ENCODE data around the gene ELMOD1. TPM values are rescaled to one million over a fixed set of nuclear protein-coding genes. Genes with fewer than 3 reads are reported as not detected.
A peak's percentile ranks its signal among the peaks of the same experiment; 100 is the strongest.

Gene ELMOD1
- total RNA-seq, 3 donors from 2014 or later (not counting 1 experiment from before 2014, with no cell fraction given) = not detected

- peaks cover 22% of the 10 kb centered on the region for H3K4me1 ChIP-seq (ENCODE audit: control insufficient read depth, insufficient read depth, low read length)
- H3K27ac ChIP-seq (ENCODE audit: low read length) = no peak overlapping the region
- peaks cover 53 to 87% of the 10 kb centered on the region in 2 donors for H3K27me3 Mint-ChIP-seq (ENCODE audit: low read depth in 2 of 2)
- H3K27me3 ChIP-seq (ENCODE audit: control insufficient read depth, insufficient read depth, low read length) = peaks cover 38% of the 10 kb centered on the region
- H3K36me3 ChIP-seq (ENCODE audit: control insufficient read depth, insufficient read depth, low read length) = no peaks in the 10 kb centered on the region
- H3K9me3 Mint-ChIP-seq = no peaks in the 10 kb centered on the region
- WGBS (ENCODE audit: insufficient coverage) = 90% methylated on average over 5 of the region's 5 CpGs
- H3K27ac Mint-ChIP-seq = no peak overlapping the region
- TF ChIP-seq, protein P1, sequence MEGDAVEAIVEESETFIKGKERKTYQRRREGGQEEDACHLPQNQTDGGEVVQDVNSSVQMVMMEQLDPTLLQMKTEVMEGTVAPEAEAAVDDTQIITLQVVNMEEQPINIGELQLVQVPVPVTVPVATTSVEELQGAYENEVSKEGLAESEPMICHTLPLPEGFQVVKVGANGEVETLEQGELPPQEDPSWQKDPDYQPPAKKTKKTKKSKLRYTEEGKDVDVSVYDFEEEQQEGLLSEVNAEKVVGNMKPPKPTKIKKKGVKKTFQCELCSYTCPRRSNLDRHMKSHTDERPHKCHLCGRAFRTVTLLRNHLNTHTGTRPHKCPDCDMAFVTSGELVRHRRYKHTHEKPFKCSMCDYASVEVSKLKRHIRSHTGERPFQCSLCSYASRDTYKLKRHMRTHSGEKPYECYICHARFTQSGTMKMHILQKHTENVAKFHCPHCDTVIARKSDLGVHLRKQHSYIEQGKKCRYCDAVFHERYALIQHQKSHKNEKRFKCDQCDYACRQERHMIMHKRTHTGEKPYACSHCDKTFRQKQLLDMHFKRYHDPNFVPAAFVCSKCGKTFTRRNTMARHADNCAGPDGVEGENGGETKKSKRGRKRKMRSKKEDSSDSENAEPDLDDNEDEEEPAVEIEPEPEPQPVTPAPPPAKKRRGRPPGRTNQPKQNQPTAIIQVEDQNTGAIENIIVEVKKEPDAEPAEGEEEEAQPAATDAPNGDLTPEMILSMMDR (IDR thresholded peaks at IDR 0.05) = no peak
- no peaks in the 10 kb centered on the region for H3K9me3 ChIP-seq (ENCODE audit: control insufficient read depth, insufficient read depth, low read length)
- H3K4me3 ChIP-seq (ENCODE audit: low read length) = no peak overlapping the region
- no peak for DNase-seq
- no peak for ATAC-seq
- no peaks in the 10 kb centered on the region for H3K36me3 Mint-ChIP-seq
- intact Hi-C loops (cut with micrococcal nuclease) = no loop called here
- H3K4me3 Mint-ChIP-seq = no peak overlapping the region
- peaks cover 21 to 24% of the 10 kb centered on the region in 2 donors for H3K4me1 Mint-ChIP-seq
Observed at GRCh38 chr11:107587306-107587979, 3.5 kb upstream of the ELMOD1 start.

DNA sequence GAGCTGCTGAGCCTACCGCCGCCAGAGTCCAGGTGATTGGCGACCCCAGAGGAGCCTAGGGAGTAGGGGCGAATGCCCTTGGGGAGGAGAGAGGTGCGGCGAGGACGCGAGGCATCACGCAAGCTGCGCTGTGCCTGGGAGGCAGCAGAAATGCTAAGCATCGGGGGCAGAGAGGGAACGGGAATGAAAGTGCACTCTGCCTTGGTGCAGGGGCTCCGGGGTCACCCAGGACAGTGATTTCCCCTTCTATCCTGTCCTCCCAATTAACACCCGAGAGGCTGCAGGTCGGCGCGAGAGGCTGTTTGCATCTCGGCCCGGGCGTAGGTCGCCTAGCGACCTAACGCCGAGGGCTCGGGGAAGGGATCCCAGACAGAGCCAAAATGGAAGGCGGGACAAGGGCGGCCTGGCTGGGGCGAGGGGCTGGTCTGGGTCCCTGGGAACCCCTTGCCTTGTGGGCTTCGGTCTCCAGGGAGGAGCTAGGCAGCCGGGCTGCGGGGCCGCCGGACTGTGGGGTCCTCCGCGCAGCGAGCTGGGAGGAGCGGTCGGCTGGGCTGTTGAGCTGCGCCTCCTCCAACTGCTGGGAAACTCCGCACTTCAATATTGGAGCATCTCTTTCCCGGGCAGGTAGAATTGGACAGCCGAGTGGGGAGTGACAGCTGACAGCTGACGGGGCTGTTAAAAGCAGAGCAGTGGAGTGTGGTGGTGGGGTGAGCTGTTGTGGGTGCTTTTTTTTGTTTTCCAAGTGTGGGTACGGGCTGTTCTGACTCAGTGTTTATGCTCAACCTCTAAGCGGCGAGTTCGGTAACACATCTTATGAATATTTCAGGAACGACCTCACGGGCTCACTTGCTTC, 657 bp downstream of the ELMOD1 start:
- Histone ChIP-seq H3K4me1 (ENCODE audit: control insufficient read depth, insufficient read depth, low read length) (peaks cover 22% of the 10 kb centered on the region), H3K27me3 (ENCODE audit: control insufficient read depth, insufficient read depth, low read length) (peaks cover 49% of the 10 kb centered on the region), H3K36me3 (ENCODE audit: control insufficient read depth, insufficient read depth, low read length) (no peaks in the 10 kb centered on the region), H3K27ac (ENCODE audit: low read length) (no peak overlapping the region), H3K4me3 (ENCODE audit: low read length) (peak overlapping the region; percentile 19), H3K9me3 (ENCODE audit: control insufficient read depth, insufficient read depth, low read length) (no peaks in the 10 kb centered on the region)
- Mint-ChIP-seq H3K27ac (peak overlapping the region in 1 of 2 donors; percentile 27), H3K27me3 (ENCODE audit: low read depth in 2 of 2) (peaks cover 57 to 78% of the 10 kb centered on the region in 2 donors), H3K4me3 (peak overlapping the region; percentile 82), H3K9me3 (no peaks in the 10 kb centered on the region), H3K36me3 (no peaks in the 10 kb centered on the region), H3K4me1 (peaks cover 24% of the 10 kb centered on the region in 2 donors)
- peak; percentile 12 to 50 (median 34) for ATAC-seq
- peak in 1 of 2 donors; percentile 33 for DNase-seq
- 3% methylated on average over 49 of the region's 49 CpGs for WGBS (ENCODE audit: insufficient coverage)
- intact Hi-C loops (cut with micrococcal nuclease) = no loop called here
- TF ChIP-seq, protein P1 (IDR thresholded peaks at IDR 0.05) = no peak

DNA sequence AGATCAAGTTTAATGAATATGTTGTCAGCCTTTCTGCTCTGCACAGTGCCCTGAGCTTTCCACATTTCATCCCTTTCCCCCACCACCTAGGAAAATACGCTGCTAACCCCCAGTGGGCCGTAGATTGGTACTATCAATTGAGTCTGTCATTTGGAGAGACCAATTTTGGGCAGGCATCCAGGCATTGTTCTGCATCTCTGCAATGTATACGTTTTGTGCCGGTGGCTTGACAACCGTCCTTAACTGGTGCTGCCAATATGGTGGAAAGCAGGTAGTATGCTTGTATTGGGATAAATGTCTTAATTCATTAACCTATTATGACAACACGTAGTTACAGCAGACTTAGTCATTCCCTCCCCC, 1.3 kb downstream of the ELMOD1 start:
- DNase-seq (peak in 1 of 2 donors; percentile 18), ATAC-seq (no peak)
- Histone ChIP-seq H3K27me3 (ENCODE audit: control insufficient read depth, insufficient read depth, low read length) (peaks cover 48% of the 10 kb centered on the region), H3K4me1 (ENCODE audit: control insufficient read depth, insufficient read depth, low read length) (peaks cover 22% of the 10 kb centered on the region), H3K9me3 (ENCODE audit: control insufficient read depth, insufficient read depth, low read length) (no peaks in the 10 kb centered on the region), H3K36me3 (ENCODE audit: control insufficient read depth, insufficient read depth, low read length) (no peaks in the 10 kb centered on the region), H3K27ac (ENCODE audit: low read length) (no peak overlapping the region), H3K4me3 (ENCODE audit: low read length) (no peak overlapping the region)
- Mint-ChIP-seq H3K4me1 (peaks cover 24% of the 10 kb centered on the region in 2 donors), H3K4me3 (peak overlapping the region; percentile 82), H3K9me3 (no peaks in the 10 kb centered on the region), H3K36me3 (no peaks in the 10 kb centered on the region), H3K27me3 (ENCODE audit: low read depth in 2 of 2) (peaks cover 61 to 78% of the 10 kb centered on the region in 2 donors), H3K27ac (no peak overlapping the region)
- intact Hi-C loops (cut with micrococcal nuclease) = no loop called here
- whole genome bisulfite sequencing (ENCODE audit: insufficient coverage) = 18% methylated on average over 5 of the region's 6 CpGs
- TF ChIP-seq, protein P1 (IDR thresholded peaks at IDR 0.05) = no peak
